ENCODE measurements around the gene PLXNA4.

DNA sequence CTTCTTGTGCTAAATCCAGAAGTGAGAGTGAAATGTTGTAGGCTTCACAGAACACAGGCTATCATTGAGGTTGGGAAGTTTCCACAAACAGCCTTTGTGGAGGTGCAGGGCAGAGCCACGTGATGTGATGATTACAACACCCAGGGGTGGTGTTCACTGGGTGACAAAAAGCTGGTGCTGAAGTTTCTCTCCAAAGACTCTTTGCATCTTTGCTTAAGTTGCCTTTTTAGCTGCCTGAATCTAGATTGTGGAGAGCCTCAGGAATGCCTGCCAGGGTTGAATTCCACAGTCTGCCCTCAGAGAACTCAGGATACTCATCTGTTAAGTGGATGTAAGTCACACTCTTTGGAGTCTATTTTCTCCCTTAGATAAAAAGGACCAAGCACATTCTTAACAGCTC lies 56.3 kb downstream of the PLXNA4 start:
- TF ChIP-seq, protein P1, sequence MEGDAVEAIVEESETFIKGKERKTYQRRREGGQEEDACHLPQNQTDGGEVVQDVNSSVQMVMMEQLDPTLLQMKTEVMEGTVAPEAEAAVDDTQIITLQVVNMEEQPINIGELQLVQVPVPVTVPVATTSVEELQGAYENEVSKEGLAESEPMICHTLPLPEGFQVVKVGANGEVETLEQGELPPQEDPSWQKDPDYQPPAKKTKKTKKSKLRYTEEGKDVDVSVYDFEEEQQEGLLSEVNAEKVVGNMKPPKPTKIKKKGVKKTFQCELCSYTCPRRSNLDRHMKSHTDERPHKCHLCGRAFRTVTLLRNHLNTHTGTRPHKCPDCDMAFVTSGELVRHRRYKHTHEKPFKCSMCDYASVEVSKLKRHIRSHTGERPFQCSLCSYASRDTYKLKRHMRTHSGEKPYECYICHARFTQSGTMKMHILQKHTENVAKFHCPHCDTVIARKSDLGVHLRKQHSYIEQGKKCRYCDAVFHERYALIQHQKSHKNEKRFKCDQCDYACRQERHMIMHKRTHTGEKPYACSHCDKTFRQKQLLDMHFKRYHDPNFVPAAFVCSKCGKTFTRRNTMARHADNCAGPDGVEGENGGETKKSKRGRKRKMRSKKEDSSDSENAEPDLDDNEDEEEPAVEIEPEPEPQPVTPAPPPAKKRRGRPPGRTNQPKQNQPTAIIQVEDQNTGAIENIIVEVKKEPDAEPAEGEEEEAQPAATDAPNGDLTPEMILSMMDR (IDR thresholded peaks at IDR 0.05): no peak
- no peak for TF ChIP-seq EZH2 (IDR thresholded peaks at IDR 0.05; ENCODE audit: borderline replicate concordance, insufficient read depth, low read depth, low read length, poor library complexity, severe bottlenecking)

All from B cell (primary cell).